Endothelial cell of umbilical vein (primary cell): ENCODE measurements around the gene PLEKHA5. TPM values are rescaled to one million over a fixed set of nuclear protein-coding genes. Genes with fewer than 3 reads are reported as not detected.

Source experiments
- BruUV-seq: library from RNA; stranded (reverse); fragments of 400-500 nt; replicated peaks from 2 replicates; lab custom pipeline; 2021; lab: Mats Ljungman, UMichigan
- CTCF ChIA-PET: fragments of 300-600, 350-600 bp; sonication (Branson Sonifier 250); formaldehyde crosslinking; loops from one replicate; lab custom pipeline; 2021; ENCODE audit warnings: antibody characterized with exemption, inconsistent platforms; lab: Charles Lee
- POLR2A ChIA-PET: fragments of 300-600, 350-600 bp; sonication (Branson Sonifier 250); formaldehyde crosslinking; loops from one replicate; lab custom pipeline; 2021; ENCODE audit warnings: antibody characterized with exemption, inconsistent platforms; lab: Charles Lee
- DNase-seq: peaks from one replicate; pipeline ENCODE4 v3.0.0-alpha.2; 2011; ENCODE audit warnings: low read depth, low spot score
- FAIRE-seq: peaks from 2 replicates; lab custom pipeline; 2011; peaks lifted over from hg19 to GRCh38; lab: Jason Lieb, UNC
- H2AFZ ChIP-seq: 2 replicates; pipeline ENCODE4 v1.6.0; 2012; ENCODE audit warnings: low read depth, low read length, control low read depth, inconsistent platforms
- H3K27ac ChIP-seq: 2 replicates; pipeline ENCODE4 v1.5.1; 2011; ENCODE audit warnings: low read depth, mild to moderate bottlenecking, control low read depth, low read length, moderate library complexity; ENCODE audit not compliant: insufficient read depth
- H3K27me3 ChIP-seq, 2 experiments: 2 replicates each; pipeline versions ENCODE4 v1.6.0 to v1.6.1; 2011; ENCODE audit warnings: low read length in 2 of 2, mixed read lengths in 1 of 2; ENCODE audit not compliant: control insufficient read depth in 2 of 2, insufficient read depth in 2 of 2
- H3K36me3 ChIP-seq, 2 experiments: 2 replicates in 1 of 2; 3 replicates in 1 of 2; pipeline ENCODE4 v1.5.1; 2011; ENCODE audit warnings: low read length in 2 of 2, mild to moderate bottlenecking in 1 of 2, moderate library complexity in 1 of 2; ENCODE audit not compliant: control insufficient read depth in 2 of 2, insufficient read depth in 2 of 2; ENCODE audit errors: extremely low read depth in 1 of 2
- H3K4me1 ChIP-seq: 3 replicates; pipeline ENCODE4 v1.5.1; 2011; ENCODE audit warnings: mild to moderate bottlenecking, low read length; ENCODE audit not compliant: control insufficient read depth, insufficient read depth; ENCODE audit errors: extremely low read depth
- H3K4me2 ChIP-seq: 2 replicates; pipeline ENCODE4 v1.6.1; 2011; ENCODE audit warnings: low read length, control low read depth, mixed read lengths; ENCODE audit not compliant: insufficient read depth
- H3K4me3 ChIP-seq, 3 experiments: fragments of 200-600 bp in 1 of 3; sonication (generic), shearing (Covaris generic) in 1 of 3; replicated peaks in 1 of 3; 2 replicates each; pipeline ENCODE4 v1.5.1; 2011 to 2016; ENCODE audit warnings: control low read depth in 3 of 3, low read length in 3 of 3, mild to moderate bottlenecking in 2 of 3, inconsistent platforms in 1 of 3, low read depth in 1 of 3, moderate library complexity in 1 of 3; ENCODE audit not compliant: insufficient read depth in 1 of 3
- H3K79me2 ChIP-seq: 2 replicates; pipeline ENCODE4 v1.6.0; 2012; ENCODE audit warnings: low read length, inconsistent platforms; ENCODE audit not compliant: control insufficient read depth, insufficient read depth
- H3K9ac ChIP-seq: replicated peaks from 2 replicates; pipeline ENCODE3; 2011; ENCODE audit warnings: low read length, control low read depth; ENCODE audit not compliant: insufficient read depth; ENCODE audit errors: extremely low read depth
- H3K9me1 ChIP-seq: replicated peaks from 3 replicates; pipeline ENCODE4 v1.6.0; 2011; ENCODE audit warnings: mild to moderate bottlenecking, low read length; ENCODE audit not compliant: control insufficient read depth, insufficient read depth; ENCODE audit errors: extremely low read depth
- H3K9me3 ChIP-seq: replicated peaks from 2 replicates; pipeline ENCODE4 v1.5.1; 2012; ENCODE audit warnings: low read length, inconsistent platforms; ENCODE audit not compliant: control insufficient read depth, insufficient read depth
- H4K20me1 ChIP-seq: replicated peaks from 2 replicates; pipeline ENCODE3; 2011; ENCODE audit warnings: mild to moderate bottlenecking, low read length; ENCODE audit not compliant: control insufficient read depth, insufficient read depth; ENCODE audit errors: extremely low read depth
- FOS ChIP-seq: IDR thresholded peaks from 2 replicates; pipeline ENCODE4 v1.6.1; 2011; ENCODE audit warnings: mild to moderate bottlenecking, low read length, moderate library complexity, borderline replicate concordance; ENCODE audit not compliant: insufficient read depth
- JUN ChIP-seq: IDR thresholded peaks from 2 replicates; pipeline ENCODE4 v1.6.1; 2011; ENCODE audit warnings: borderline replicate concordance, low read depth; ENCODE audit not compliant: insufficient read length, insufficient read depth
- MYC ChIP-seq: IDR thresholded peaks from one replicate; pipeline ENCODE4 v1.6.1; 2011; ENCODE audit warnings: mild to moderate bottlenecking, low read depth, low read length
- POLR2A ChIP-seq: IDR thresholded peaks from 2 replicates; pipeline ENCODE4 v1.6.1; 2012; ENCODE audit warnings: low read depth, mild to moderate bottlenecking, control low read depth, low read length
- POLR2AphosphoS5 ChIP-seq: IDR thresholded peaks from 2 replicates; pipeline ENCODE4 v1.6.1; 2012; ENCODE audit warnings: low read depth, mild to moderate bottlenecking, control low read depth, low read length, moderate library complexity; ENCODE audit not compliant: insufficient read depth
- dilution Hi-C: fragments of 300-500 bp; cut with MboI; formaldehyde crosslinking; loops from one replicate; pipeline ENCODE4 v1.15.0; 2019; ENCODE audit warnings: low sequenced_read_pairs; ENCODE audit not compliant: extremely low pct_ligation_motif_present
- intact Hi-C: fragments of 100-400 bp; cut with micrococcal nuclease; formaldehyde crosslinking; loops from one replicate; pipeline ENCODE4 v1.10.0; 2022
- polyA plus RNA-seq, 4 experiments: library from polyadenylated mRNA; depleted of rRNA in 3 of 4; stranded (reverse) in 3 of 4; unstranded in 1 of 4; fragments of >200 nt; gene quantifications; 2 replicates each; pipeline versions ENCODE4 v1.2.1 to v1.2.3, GENCODE V29; 2011 to 2012; ENCODE audit warnings: missing spikeins in 1 of 4
- total RNA-seq: library from RNA; stranded (reverse); gene quantifications from 2 replicates; pipeline ENCODE4 v1.2.3, GENCODE V29; 2021
- TF ChIP-seq, protein P1 (sequence below): IDR thresholded peaks from 2 replicates; pipeline ENCODE4 v1.6.1; 2011; ENCODE audit not compliant: insufficient read depth, insufficient read length
- TF ChIP-seq, protein P2 (sequence below), 2 donors: IDR thresholded peaks; 1 replicate in 1 of 2; 2 replicates in 1 of 2; pipeline ENCODE4 v1.5.1; 2011; ENCODE audit warnings: low read length in 2 of 2, mild to moderate bottlenecking in 2 of 2, moderate library complexity in 2 of 2, control low read depth in 1 of 2, inconsistent platforms in 1 of 2, low read depth in 1 of 2; ENCODE audit not compliant: insufficient read depth in 1 of 2; ENCODE audit errors: extremely low read depth in 1 of 2

The PLEKHA5 gene
- total and polyA plus RNA-seq, 2 donors (not counting 3 experiments of a cell fraction or from before 2014, with no cell fraction given): 2.5 to 12.7 TPM

GRCh38 chr12:19239102-19239501 lies 109.6 kb downstream of the PLEKHA5 start:
- Histone ChIP-seq H2AFZ (no peak overlapping the region), H3K4me3 (no peak overlapping the region), H3K9me3 (no peaks in the 10 kb centered on the region), H3K79me2 (no peaks in the 10 kb centered on the region), H3K27ac (no peak overlapping the region), H3K4me2 (no peak overlapping the region), H3K9me1 (no peaks in the 10 kb centered on the region), H3K36me3 (no peaks in the 10 kb centered on the region), H3K4me1 (no peaks in the 10 kb centered on the region), H3K9ac (no peak overlapping the region), H3K27me3 (no peaks in the 10 kb centered on the region), H4K20me1 (no peaks in the 10 kb centered on the region)
- intact Hi-C loops (no loop called here), dilution Hi-C loops (no loop called here)
- TF ChIP-seq JUN: no peak
- TF ChIP-seq, protein P1, sequence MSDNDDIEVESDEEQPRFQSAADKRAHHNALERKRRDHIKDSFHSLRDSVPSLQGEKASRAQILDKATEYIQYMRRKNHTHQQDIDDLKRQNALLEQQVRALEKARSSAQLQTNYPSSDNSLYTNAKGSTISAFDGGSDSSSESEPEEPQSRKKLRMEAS: no peak
- no peak for TF ChIP-seq MYC
- no peak for TF ChIP-seq POLR2AphosphoS5
- BruUV-seq: no TSS peak
- DNase-seq (no peak), FAIRE-seq (no peak)
- CTCF ChIA-PET: interaction anchor here (1.2 to 1.4 kb wide), 2 partner anchors 16 to 34 kb away, joined by 3 to 8 read pairs; no protein-coding TSS in a partner anchor
- POLR2A ChIA-PET: no interaction called here

GRCh38 chr12:19239616-19240234 lies 110.2 kb downstream of the PLEKHA5 start:
- no peak overlapping the region for H3K9ac ChIP-seq
- intact Hi-C loops: no loop called here

More at GRCh38 chr12:19239616-19240234, 110.2 kb downstream of the PLEKHA5 start:
- Histone ChIP-seq H3K9me1 (no peaks in the 10 kb centered on the region), H3K36me3 (no peaks in the 10 kb centered on the region), H3K9me3 (no peaks in the 10 kb centered on the region), H3K79me2 (no peaks in the 10 kb centered on the region), H3K4me1 (no peaks in the 10 kb centered on the region), H3K27me3 (no peaks in the 10 kb centered on the region), H2AFZ (no peak overlapping the region), H3K27ac (no peak overlapping the region), H3K4me3 (no peak overlapping the region), H4K20me1 (no peaks in the 10 kb centered on the region), H3K4me2 (no peak overlapping the region)
- FAIRE-seq: no peak
- TF ChIP-seq POLR2A: no peak
- TF ChIP-seq, protein P2, sequence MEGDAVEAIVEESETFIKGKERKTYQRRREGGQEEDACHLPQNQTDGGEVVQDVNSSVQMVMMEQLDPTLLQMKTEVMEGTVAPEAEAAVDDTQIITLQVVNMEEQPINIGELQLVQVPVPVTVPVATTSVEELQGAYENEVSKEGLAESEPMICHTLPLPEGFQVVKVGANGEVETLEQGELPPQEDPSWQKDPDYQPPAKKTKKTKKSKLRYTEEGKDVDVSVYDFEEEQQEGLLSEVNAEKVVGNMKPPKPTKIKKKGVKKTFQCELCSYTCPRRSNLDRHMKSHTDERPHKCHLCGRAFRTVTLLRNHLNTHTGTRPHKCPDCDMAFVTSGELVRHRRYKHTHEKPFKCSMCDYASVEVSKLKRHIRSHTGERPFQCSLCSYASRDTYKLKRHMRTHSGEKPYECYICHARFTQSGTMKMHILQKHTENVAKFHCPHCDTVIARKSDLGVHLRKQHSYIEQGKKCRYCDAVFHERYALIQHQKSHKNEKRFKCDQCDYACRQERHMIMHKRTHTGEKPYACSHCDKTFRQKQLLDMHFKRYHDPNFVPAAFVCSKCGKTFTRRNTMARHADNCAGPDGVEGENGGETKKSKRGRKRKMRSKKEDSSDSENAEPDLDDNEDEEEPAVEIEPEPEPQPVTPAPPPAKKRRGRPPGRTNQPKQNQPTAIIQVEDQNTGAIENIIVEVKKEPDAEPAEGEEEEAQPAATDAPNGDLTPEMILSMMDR (IDR thresholded peaks at IDR 0.05; ENCODE audit: extremely low read depth in 1 of 2, insufficient read depth in 1 of 2, low read depth in 1 of 2, low read length in 2 of 2): no peak
- no peak for TF ChIP-seq MYC
- no peak for TF ChIP-seq FOS
- TF ChIP-seq, protein P1: no peak
- dilution Hi-C loops: no loop called here
- CTCF ChIA-PET: interaction anchor here (1.2 to 1.4 kb wide), 2 partner anchors 17 to 34 kb away, joined by 3 to 8 read pairs; no protein-coding TSS in a partner anchor
- POLR2A ChIA-PET: no interaction called here
- DNase-seq: no peak
- BruUV-seq: no TSS peak
